ENCODE results near the gene CSF1R.

DNA sequence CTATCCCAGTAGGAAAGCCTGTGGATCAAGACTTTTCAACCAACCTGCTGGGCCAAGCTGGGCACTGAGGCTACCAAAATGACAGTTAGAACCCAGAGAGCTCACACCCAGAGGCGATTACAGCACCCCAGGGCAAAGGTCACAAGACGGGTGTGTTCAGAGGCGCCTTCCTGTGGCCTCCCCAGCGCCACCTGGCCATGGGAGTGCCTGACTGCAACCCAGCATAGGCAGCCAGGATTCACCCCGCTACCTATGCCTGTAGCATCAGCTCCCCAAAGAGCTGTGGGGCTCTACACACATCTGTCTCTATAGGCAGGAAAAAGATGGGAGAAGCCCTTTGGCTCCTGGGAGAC, 35.8 kb upstream of the CSF1R start:
- TF ChIP-seq CBX2 (IDR thresholded peaks at IDR 0.05; ENCODE audit: borderline replicate concordance, low read depth) = no peak
- TF ChIP-seq, protein P1, sequence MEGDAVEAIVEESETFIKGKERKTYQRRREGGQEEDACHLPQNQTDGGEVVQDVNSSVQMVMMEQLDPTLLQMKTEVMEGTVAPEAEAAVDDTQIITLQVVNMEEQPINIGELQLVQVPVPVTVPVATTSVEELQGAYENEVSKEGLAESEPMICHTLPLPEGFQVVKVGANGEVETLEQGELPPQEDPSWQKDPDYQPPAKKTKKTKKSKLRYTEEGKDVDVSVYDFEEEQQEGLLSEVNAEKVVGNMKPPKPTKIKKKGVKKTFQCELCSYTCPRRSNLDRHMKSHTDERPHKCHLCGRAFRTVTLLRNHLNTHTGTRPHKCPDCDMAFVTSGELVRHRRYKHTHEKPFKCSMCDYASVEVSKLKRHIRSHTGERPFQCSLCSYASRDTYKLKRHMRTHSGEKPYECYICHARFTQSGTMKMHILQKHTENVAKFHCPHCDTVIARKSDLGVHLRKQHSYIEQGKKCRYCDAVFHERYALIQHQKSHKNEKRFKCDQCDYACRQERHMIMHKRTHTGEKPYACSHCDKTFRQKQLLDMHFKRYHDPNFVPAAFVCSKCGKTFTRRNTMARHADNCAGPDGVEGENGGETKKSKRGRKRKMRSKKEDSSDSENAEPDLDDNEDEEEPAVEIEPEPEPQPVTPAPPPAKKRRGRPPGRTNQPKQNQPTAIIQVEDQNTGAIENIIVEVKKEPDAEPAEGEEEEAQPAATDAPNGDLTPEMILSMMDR (IDR thresholded peaks at IDR 0.05) = peak; percentile 45
- TF ChIP-seq TP53 (CRISPR knock-in tag; IDR thresholded peaks at IDR 0.05) = no peak
- TF ChIP-seq MAFK (IDR thresholded peaks at IDR 0.05; ENCODE audit: partially characterized antibody) = no peak
- TF ChIP-seq, protein P2, sequence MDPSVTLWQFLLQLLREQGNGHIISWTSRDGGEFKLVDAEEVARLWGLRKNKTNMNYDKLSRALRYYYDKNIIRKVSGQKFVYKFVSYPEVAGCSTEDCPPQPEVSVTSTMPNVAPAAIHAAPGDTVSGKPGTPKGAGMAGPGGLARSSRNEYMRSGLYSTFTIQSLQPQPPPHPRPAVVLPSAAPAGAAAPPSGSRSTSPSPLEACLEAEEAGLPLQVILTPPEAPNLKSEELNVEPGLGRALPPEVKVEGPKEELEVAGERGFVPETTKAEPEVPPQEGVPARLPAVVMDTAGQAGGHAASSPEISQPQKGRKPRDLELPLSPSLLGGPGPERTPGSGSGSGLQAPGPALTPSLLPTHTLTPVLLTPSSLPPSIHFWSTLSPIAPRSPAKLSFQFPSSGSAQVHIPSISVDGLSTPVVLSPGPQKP (IDR thresholded peaks at IDR 0.05; ENCODE audit: low read depth, low read length) = no peak
- no peak for TF ChIP-seq MYC (IDR thresholded peaks at IDR 0.05; ENCODE audit: borderline replicate concordance, low read length)

All from A549 (cell line).